IPS-15b (cell line): ENCODE measurements around the gene CFAP54.
"Not testable (repeated sequence)": the region's sequence is repeated elsewhere in the genome, so short reads cannot be mapped to it uniquely, and the experiment has no call there.

Experiments used
- H3K27me3 ChIP-seq: one replicate; pipeline ENCODE4 v1.6.1; 2013; ENCODE audit warnings: low read length; ENCODE audit not compliant: control insufficient read depth, insufficient read depth
- H3K36me3 ChIP-seq: one replicate; pipeline ENCODE4 v1.6.1; 2013; ENCODE audit warnings: low read length; ENCODE audit not compliant: control insufficient read depth, insufficient read depth
- H3K4me1 ChIP-seq: one replicate; pipeline ENCODE4 v1.6.1; 2013; ENCODE audit warnings: mild to moderate bottlenecking, low read length; ENCODE audit not compliant: control insufficient read depth, insufficient read depth
- H3K4me3 ChIP-seq: one replicate; pipeline ENCODE4 v1.5.1; 2013; ENCODE audit warnings: low read depth, low read length
- H3K9ac ChIP-seq: one replicate; pipeline ENCODE4 v1.6.1; 2013; ENCODE audit warnings: low read depth, mild to moderate bottlenecking, low read length
- H3K9me3 ChIP-seq: one replicate; pipeline ENCODE4 v1.6.1; 2013; ENCODE audit warnings: mild to moderate bottlenecking, low read length; ENCODE audit not compliant: control insufficient read depth, insufficient read depth

Gene CFAP54

GRCh38 chr12:96670334-96670899, 181.0 kb downstream of the CFAP54 start:
- Histone ChIP-seq H3K9me3 (no peaks in the 10 kb centered on the region), H3K4me1 (no peaks in the 10 kb centered on the region), H3K9ac (no peak overlapping the region), H3K36me3 (no peaks in the 10 kb centered on the region), H3K4me3 (no peak overlapping the region), H3K27me3 (no peaks in the 10 kb centered on the region)

- not testable (repeated sequence) for H3K36me3 ChIP-seq, H3K4me3 ChIP-seq, H3K9me3 ChIP-seq, H3K4me1 ChIP-seq, H3K9ac ChIP-seq, H3K27me3 ChIP-seq
Observed at GRCh38 chr12:96675519-96675918, 186.1 kb downstream of the CFAP54 start.

GRCh38 chr12:96677363-96677762, 188.0 kb downstream of the CFAP54 start:
- Histone ChIP-seq H3K27me3 (no peaks in the 10 kb centered on the region), H3K9me3 (no peaks in the 10 kb centered on the region), H3K4me1 (no peaks in the 10 kb centered on the region), H3K4me3 (no peak overlapping the region), H3K9ac (no peak overlapping the region), H3K36me3 (no peaks in the 10 kb centered on the region)

DNA sequence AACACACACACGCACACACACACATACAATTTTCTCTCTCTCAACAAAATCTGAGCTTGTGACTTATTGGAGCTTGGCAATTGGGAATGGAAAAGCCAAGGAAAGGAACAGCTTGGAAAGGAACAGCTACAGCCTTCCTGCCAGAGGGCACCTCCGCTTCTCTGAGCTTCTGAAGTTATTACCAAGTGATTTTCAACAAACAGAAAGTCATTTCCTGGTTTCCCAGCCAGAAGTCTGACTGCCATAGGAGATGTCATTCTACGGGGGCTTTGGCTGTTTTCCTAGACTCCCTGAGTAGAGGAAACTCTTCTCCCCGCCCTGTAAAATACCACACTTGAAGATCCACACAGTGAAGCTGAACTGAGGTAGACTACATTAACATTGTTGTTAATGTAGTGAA, 198.3 kb downstream of the CFAP54 start:
- Histone ChIP-seq H3K36me3 (no peaks in the 10 kb centered on the region), H3K4me3 (no peak overlapping the region), H3K9ac (no peak overlapping the region), H3K9me3 (no peaks in the 10 kb centered on the region), H3K27me3 (no peaks in the 10 kb centered on the region), H3K4me1 (no peaks in the 10 kb centered on the region)

- H3K27me3 ChIP-seq: no peaks in the 10 kb centered on the region
- H3K4me1 ChIP-seq: no peaks in the 10 kb centered on the region
- no peaks in the 10 kb centered on the region for H3K9me3 ChIP-seq
- no peak overlapping the region for H3K9ac ChIP-seq
- no peak overlapping the region for H3K4me3 ChIP-seq
- H3K36me3 ChIP-seq: no peaks in the 10 kb centered on the region
Observed at GRCh38 chr12:96698521-96698920, 209.1 kb downstream of the CFAP54 start.

DNA sequence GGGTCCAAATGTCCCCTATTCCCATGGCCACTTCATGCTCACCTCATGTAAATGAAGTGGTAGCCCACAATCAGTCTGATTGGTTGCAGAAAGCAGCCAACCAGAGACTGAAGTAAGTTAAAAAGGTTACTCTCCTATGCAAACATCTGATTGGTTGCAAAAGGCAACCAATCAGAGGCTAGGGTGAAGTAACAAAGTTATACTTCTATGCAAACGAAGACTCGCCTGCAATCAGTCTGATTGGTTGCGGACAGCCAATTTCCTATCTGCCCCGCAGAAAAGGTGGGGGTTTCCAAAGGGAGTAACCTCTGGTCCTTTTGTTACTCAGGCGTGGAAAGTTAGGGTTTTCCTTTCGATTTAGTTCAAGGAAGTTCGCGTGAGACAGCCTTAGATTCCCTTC, 209.6 kb downstream of the CFAP54 start:
- no peaks in the 10 kb centered on the region for H3K4me1 ChIP-seq
- no peaks in the 10 kb centered on the region for H3K9me3 ChIP-seq
- H3K9ac ChIP-seq: no peak overlapping the region
- no peaks in the 10 kb centered on the region for H3K36me3 ChIP-seq
- no peaks in the 10 kb centered on the region for H3K27me3 ChIP-seq
- H3K4me3 ChIP-seq: no peak overlapping the region

DNA sequence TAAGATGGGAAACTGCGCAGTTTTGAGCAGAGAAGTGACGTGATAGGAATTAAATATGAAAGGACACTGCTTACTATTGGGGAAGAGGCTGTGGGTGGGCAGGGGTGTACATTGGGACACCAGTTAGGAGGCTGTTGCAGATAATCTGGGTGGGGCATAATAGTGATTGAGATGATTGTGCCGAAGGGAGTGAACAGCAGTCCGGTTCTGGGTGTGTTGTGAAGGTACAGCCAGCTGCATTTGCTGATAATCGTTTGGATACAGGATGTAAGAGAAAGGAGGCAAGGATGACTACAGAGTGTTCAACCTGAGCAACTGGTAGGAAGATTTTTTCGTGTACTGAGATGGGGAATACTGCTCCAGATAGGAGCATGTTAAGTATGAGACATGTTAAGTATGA, 212.5 kb downstream of the CFAP54 start:
- Histone ChIP-seq H3K4me1 (no peaks in the 10 kb centered on the region), H3K36me3 (no peaks in the 10 kb centered on the region), H3K27me3 (no peaks in the 10 kb centered on the region), H3K9ac (no peak overlapping the region), H3K4me3 (no peak overlapping the region), H3K9me3 (no peaks in the 10 kb centered on the region)

- H3K4me1 ChIP-seq: peaks cover 3% of the 10 kb centered on the region
- H3K27me3 ChIP-seq: no peaks in the 10 kb centered on the region
- no peak overlapping the region for H3K4me3 ChIP-seq
- no peak overlapping the region for H3K9ac ChIP-seq
- H3K36me3 ChIP-seq: no peaks in the 10 kb centered on the region
- H3K9me3 ChIP-seq: no peaks in the 10 kb centered on the region
Observed at GRCh38 chr12:96710127-96710745, 220.9 kb downstream of the CFAP54 start.

- no peaks in the 10 kb centered on the region for H3K36me3 ChIP-seq
- no peak overlapping the region for H3K4me3 ChIP-seq
- no peaks in the 10 kb centered on the region for H3K27me3 ChIP-seq
- H3K9me3 ChIP-seq: no peaks in the 10 kb centered on the region
- H3K9ac ChIP-seq: no peak overlapping the region
- H3K4me1 ChIP-seq: peaks cover 3% of the 10 kb centered on the region
Observed at GRCh38 chr12:96711364-96711763, 222.0 kb downstream of the CFAP54 start.

GRCh38 chr12:96714199-96714598, 224.8 kb downstream of the CFAP54 start:
- H3K9ac ChIP-seq: no peak overlapping the region
- H3K27me3 ChIP-seq: no peaks in the 10 kb centered on the region
- no peaks in the 10 kb centered on the region for H3K9me3 ChIP-seq
- H3K4me3 ChIP-seq: no peak overlapping the region
- H3K36me3 ChIP-seq: no peaks in the 10 kb centered on the region
- H3K4me1 ChIP-seq: peaks cover 3% of the 10 kb centered on the region

GRCh38 chr12:96719660-96720362, 230.4 kb downstream of the CFAP54 start:
- no peaks in the 10 kb centered on the region for H3K9me3 ChIP-seq
- H3K9ac ChIP-seq: no peak overlapping the region
- H3K4me3 ChIP-seq: no peak overlapping the region
- peaks cover 2% of the 10 kb centered on the region for H3K4me1 ChIP-seq
- H3K27me3 ChIP-seq: no peaks in the 10 kb centered on the region
- no peaks in the 10 kb centered on the region for H3K36me3 ChIP-seq

DNA sequence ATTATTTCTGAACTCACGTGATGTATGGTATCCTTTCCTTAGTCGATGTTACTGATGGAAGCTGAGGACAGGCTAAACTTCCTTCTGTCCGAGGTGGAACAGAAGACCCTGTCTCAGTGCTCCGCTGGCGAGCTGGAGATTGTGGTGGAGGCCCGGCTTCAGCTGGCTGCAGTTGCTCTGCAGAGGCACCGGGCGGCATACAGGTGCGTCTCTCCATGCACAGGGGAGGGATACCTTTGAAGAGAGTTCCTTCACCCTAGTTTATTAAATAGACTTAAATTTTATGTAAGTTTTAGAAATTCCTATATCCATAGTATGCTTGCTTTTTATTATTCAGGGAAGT, 231.0 kb downstream of the CFAP54 start:
- peaks cover 2% of the 10 kb centered on the region for H3K4me1 ChIP-seq
- H3K36me3 ChIP-seq: no peaks in the 10 kb centered on the region
- no peak overlapping the region for H3K4me3 ChIP-seq
- no peak overlapping the region for H3K9ac ChIP-seq
- no peaks in the 10 kb centered on the region for H3K9me3 ChIP-seq
- H3K27me3 ChIP-seq: no peaks in the 10 kb centered on the region
